Gastroesophageal sphincter (tissue), 4 donors: ENCODE data around the gene RIN2. TPM values are rescaled to one million over a fixed set of nuclear protein-coding genes. Genes with fewer than 3 reads are reported as not detected.

ENCODE experiments used
- ATAC-seq: fragments of 150-250 bp; one replicate; pipeline ENCODE4 v1.9.1; 2016; ENCODE audit warnings: mild to moderate bottlenecking, moderate library complexity
- H3K27ac ChIP-seq, 4 donors: fragments of 200-600 bp; sonication (generic) in 3 of 4; 1 replicate in 3 of 4; 2 replicates in 1 of 4; pipeline ENCODE4 v1.5.1; 2016 to 2019
- H3K27me3 ChIP-seq: fragments of 200-600 bp; sonication (generic); one replicate; pipeline ENCODE4 v1.5.1; 2019
- H3K36me3 ChIP-seq, 2 donors: fragments of 200-600 bp; sonication (generic); one replicate each; pipeline ENCODE4 v1.5.1; 2019; ENCODE audit warnings: control low read depth in 1 of 2
- H3K4me1 ChIP-seq, 3 donors: fragments of 200-600 bp; sonication (generic); 1 replicate in 2 of 3; 2 replicates in 1 of 3; pipeline ENCODE4 v1.5.1; 2016 to 2019; ENCODE audit warnings: control low read depth in 2 of 3
- H3K4me3 ChIP-seq, 2 donors: fragments of 200-600 bp; sonication (generic); one replicate each; pipeline ENCODE4 v1.5.1; 2019; ENCODE audit warnings: mild to moderate bottlenecking in 1 of 2, moderate library complexity in 1 of 2
- H3K9me3 ChIP-seq, 3 donors: fragments of 200-600 bp; sonication (generic); one replicate each; pipeline ENCODE4 v1.5.1; 2017 to 2019; ENCODE audit warnings: control low read depth in 2 of 3
- EP300 ChIP-seq: sonication (generic); formaldehyde crosslinking; IDR thresholded peaks from one replicate; pipeline ENCODE4 v1.6.1; 2017; ENCODE audit warnings: antibody characterized with exemption, mild to moderate bottlenecking
- POLR2A ChIP-seq, 2 donors: fragments of 450-650 bp; IDR thresholded peaks; one replicate each; pipeline ENCODE4 v1.6.1; 2017; ENCODE audit warnings: antibody characterized with exemption in 2 of 2, mild to moderate bottlenecking in 2 of 2, moderate library complexity in 1 of 2
- POLR2AphosphoS5 ChIP-seq: sonication (generic); formaldehyde crosslinking; IDR thresholded peaks from one replicate; pipeline ENCODE4 v1.6.1; 2017; ENCODE audit warnings: antibody characterized with exemption
- WGBS, 2 donors: methylation state at CpG; one replicate each; pipeline ENCODE4 v1.1.5; 2018; ENCODE audit warnings: low coverage in 1 of 2; 5-methylcytosine and 5-hydroxymethylcytosine counted together
- total RNA-seq, 4 donors: library from RNA; depleted of rRNA; stranded (reverse); fragments of >200 nt; gene quantifications; one replicate each; pipeline ENCODE4 v1.1.0, GENCODE V29; 2016
- TF ChIP-seq, protein P1 (sequence below), 4 experiments: fragments of 200-600 bp in 2 of 4; fragments of 450-650 bp in 2 of 4; sonication (generic) in 1 of 4; IDR thresholded peaks; one replicate each; pipeline ENCODE4 v1.5.1; 2017 to 2019; ENCODE audit warnings: antibody characterized with exemption in 4 of 4, mild to moderate bottlenecking in 2 of 4, moderate library complexity in 2 of 4

Gene RIN2
- total RNA-seq, 4 donors from 2014 or later = 44.7 to 89.5 (median 54.8) TPM

DNA sequence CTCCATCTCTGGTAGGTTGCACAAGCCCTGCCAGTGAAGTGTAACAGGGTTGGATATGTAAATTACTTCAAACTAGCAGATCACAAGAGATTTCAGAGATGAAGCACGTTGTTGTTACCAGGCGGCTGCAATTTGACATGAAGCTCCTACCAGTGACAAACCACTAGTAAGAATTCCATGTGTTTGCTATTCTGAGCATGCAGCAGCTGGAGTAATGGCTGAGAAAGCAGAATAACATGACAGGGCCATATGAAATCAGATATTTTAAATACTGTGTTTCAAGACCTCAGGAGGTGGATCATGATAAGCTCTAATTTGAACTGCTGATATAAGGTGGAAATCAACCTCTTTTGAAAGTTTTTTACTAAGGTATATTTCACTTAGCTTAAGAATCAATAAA is 11.4 kb downstream of the RIN2 start:
- Histone ChIP-seq H3K9me3 (no peaks in the 10 kb centered on the region), H3K4me1 (peaks cover 0 to 16% (median 0%) of the 10 kb centered on the region in 3 donors), H3K27ac (no peak overlapping the region), H3K36me3 (peaks cover 0 to 10% of the 10 kb centered on the region in 2 donors), H3K27me3 (no peaks in the 10 kb centered on the region), H3K4me3 (no peak overlapping the region)
- ATAC-seq = no peak
- TF ChIP-seq, protein P1, sequence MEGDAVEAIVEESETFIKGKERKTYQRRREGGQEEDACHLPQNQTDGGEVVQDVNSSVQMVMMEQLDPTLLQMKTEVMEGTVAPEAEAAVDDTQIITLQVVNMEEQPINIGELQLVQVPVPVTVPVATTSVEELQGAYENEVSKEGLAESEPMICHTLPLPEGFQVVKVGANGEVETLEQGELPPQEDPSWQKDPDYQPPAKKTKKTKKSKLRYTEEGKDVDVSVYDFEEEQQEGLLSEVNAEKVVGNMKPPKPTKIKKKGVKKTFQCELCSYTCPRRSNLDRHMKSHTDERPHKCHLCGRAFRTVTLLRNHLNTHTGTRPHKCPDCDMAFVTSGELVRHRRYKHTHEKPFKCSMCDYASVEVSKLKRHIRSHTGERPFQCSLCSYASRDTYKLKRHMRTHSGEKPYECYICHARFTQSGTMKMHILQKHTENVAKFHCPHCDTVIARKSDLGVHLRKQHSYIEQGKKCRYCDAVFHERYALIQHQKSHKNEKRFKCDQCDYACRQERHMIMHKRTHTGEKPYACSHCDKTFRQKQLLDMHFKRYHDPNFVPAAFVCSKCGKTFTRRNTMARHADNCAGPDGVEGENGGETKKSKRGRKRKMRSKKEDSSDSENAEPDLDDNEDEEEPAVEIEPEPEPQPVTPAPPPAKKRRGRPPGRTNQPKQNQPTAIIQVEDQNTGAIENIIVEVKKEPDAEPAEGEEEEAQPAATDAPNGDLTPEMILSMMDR (IDR thresholded peaks at IDR 0.05) = no peak
- no peak for TF ChIP-seq POLR2A (IDR thresholded peaks at IDR 0.05)
- no peak for TF ChIP-seq EP300
- no peak for TF ChIP-seq POLR2AphosphoS5
- WGBS, 2 donors = 14 to 79% methylated on average over 1 to 2 of the region's 2 CpGs

DNA sequence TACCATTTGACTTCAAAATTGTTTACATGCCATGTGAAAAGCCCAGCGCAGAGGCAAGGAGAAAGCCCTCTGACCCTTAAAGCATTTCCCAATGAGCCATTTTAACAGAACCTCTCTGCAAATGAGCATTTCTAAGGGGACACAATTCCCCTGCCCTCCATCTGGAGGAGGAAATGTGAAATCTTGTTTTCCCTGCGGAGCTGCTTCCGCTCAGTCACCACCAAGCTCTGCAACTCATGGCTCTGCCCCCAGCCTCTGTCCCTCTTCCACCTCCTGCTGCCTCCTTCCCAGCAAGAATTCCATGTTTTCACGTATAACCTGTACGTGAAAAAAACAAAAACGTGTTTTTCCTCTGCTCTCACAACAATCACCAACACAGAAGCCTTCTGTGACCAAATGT is 12.3 kb downstream of the RIN2 start:
- 54 to 84% methylated on average over 4 to 6 of the region's 6 CpGs for WGBS, 2 donors
- Histone ChIP-seq H3K4me3 (no peak overlapping the region), H3K4me1 (peaks cover 0 to 24% (median 0%) of the 10 kb centered on the region in 3 donors), H3K27ac (no peak overlapping the region), H3K36me3 (peaks cover 0 to 10% of the 10 kb centered on the region in 2 donors), H3K9me3 (no peaks in the 10 kb centered on the region), H3K27me3 (no peaks in the 10 kb centered on the region)
- TF ChIP-seq POLR2A (IDR thresholded peaks at IDR 0.05) (no peak), POLR2AphosphoS5 (no peak), EP300 (no peak)
- TF ChIP-seq, protein P1 (IDR thresholded peaks at IDR 0.05) = no peak
- no peak for ATAC-seq

GRCh38 chr20:19771031-19771430 is 13.0 kb downstream of the RIN2 start:
- no peaks in the 10 kb centered on the region for H3K27me3 ChIP-seq
- ATAC-seq = no peak
- H3K4me1 ChIP-seq = peaks cover 0 to 31% (median 0%) of the 10 kb centered on the region in 3 donors
- no peak overlapping the region for H3K4me3 ChIP-seq
- 100% methylated on average over 2 of the region's 2 CpGs; no CpG with 5 or more reads in 1 of the 2 donors for WGBS, 2 donors
- H3K36me3 ChIP-seq = peaks cover 0 to 10% of the 10 kb centered on the region in 2 donors
- TF ChIP-seq, protein P1 (IDR thresholded peaks at IDR 0.05) = no peak
- TF ChIP-seq POLR2AphosphoS5 = no peak
- no peak for TF ChIP-seq POLR2A (IDR thresholded peaks at IDR 0.05)
- no peak for TF ChIP-seq EP300
- no peaks in the 10 kb centered on the region for H3K9me3 ChIP-seq
- no peak overlapping the region for H3K27ac ChIP-seq

- Histone ChIP-seq H3K27me3 (no peaks in the 10 kb centered on the region), H3K4me1 (peaks cover 0 to 55% (median under 1%) of the 10 kb centered on the region in 3 donors), H3K4me3 (no peak overlapping the region), H3K9me3 (no peaks in the 10 kb centered on the region), H3K27ac (no peak overlapping the region), H3K36me3 (peaks cover 0 to 10% of the 10 kb centered on the region in 2 donors)
- TF ChIP-seq EP300 (no peak), POLR2A (IDR thresholded peaks at IDR 0.05) (no peak)
- TF ChIP-seq, protein P1 (IDR thresholded peaks at IDR 0.05) = no peak
- 96% methylated on average over 3 of the region's 4 CpGs for WGBS, 2 donors
- no peak for ATAC-seq
Measured at GRCh38 chr20:19773471-19773870, 15.4 kb downstream of the RIN2 start.

- Histone ChIP-seq H3K27ac (no peak overlapping the region), H3K36me3 (peaks cover 0 to 6% of the 10 kb centered on the region in 2 donors), H3K4me1 (peaks cover 0 to 57% (median 2%) of the 10 kb centered on the region in 3 donors), H3K4me3 (no peak overlapping the region), H3K27me3 (no peaks in the 10 kb centered on the region), H3K9me3 (no peaks in the 10 kb centered on the region)
- no peak for ATAC-seq
- 86 to 87% methylated on average over 2 to 4 of the region's 4 CpGs for WGBS, 2 donors
- TF ChIP-seq EP300 = no peak
- no peak for TF ChIP-seq POLR2AphosphoS5
- TF ChIP-seq POLR2A (IDR thresholded peaks at IDR 0.05) = no peak
- TF ChIP-seq, protein P1 (IDR thresholded peaks at IDR 0.05) = no peak
Measured at GRCh38 chr20:19774135-19774933, 16.3 kb downstream of the RIN2 start.
